ENCODE measurements around the gene MGME1.

GRCh38 chr20:18020931-18021330, 52.1 kb downstream of the MGME1 start:
- TF ChIP-seq, protein P1, sequence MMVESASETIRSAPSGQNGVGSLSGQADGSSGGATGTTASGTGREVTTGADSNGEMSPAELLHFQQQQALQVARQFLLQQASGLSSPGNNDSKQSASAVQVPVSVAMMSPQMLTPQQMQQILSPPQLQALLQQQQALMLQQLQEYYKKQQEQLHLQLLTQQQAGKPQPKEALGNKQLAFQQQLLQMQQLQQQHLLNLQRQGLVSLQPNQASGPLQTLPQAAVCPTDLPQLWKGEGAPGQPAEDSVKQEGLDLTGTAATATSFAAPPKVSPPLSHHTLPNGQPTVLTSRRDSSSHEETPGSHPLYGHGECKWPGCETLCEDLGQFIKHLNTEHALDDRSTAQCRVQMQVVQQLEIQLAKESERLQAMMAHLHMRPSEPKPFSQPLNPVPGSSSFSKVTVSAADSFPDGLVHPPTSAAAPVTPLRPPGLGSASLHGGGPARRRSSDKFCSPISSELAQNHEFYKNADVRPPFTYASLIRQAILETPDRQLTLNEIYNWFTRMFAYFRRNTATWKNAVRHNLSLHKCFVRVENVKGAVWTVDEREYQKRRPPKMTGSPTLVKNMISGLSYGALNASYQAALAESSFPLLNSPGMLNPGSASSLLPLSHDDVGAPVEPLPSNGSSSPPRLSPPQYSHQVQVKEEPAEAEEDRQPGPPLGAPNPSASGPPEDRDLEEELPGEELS (CRISPR knock-in tag; IDR thresholded peaks at IDR 0.05), result no peak
- no peak for TF ChIP-seq NR2C2 (CRISPR knock-in tag; IDR thresholded peaks at IDR 0.05)
- TF ChIP-seq, protein P2, sequence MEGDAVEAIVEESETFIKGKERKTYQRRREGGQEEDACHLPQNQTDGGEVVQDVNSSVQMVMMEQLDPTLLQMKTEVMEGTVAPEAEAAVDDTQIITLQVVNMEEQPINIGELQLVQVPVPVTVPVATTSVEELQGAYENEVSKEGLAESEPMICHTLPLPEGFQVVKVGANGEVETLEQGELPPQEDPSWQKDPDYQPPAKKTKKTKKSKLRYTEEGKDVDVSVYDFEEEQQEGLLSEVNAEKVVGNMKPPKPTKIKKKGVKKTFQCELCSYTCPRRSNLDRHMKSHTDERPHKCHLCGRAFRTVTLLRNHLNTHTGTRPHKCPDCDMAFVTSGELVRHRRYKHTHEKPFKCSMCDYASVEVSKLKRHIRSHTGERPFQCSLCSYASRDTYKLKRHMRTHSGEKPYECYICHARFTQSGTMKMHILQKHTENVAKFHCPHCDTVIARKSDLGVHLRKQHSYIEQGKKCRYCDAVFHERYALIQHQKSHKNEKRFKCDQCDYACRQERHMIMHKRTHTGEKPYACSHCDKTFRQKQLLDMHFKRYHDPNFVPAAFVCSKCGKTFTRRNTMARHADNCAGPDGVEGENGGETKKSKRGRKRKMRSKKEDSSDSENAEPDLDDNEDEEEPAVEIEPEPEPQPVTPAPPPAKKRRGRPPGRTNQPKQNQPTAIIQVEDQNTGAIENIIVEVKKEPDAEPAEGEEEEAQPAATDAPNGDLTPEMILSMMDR (IDR thresholded peaks at IDR 0.05), result no peak
- TF ChIP-seq, protein P3, sequence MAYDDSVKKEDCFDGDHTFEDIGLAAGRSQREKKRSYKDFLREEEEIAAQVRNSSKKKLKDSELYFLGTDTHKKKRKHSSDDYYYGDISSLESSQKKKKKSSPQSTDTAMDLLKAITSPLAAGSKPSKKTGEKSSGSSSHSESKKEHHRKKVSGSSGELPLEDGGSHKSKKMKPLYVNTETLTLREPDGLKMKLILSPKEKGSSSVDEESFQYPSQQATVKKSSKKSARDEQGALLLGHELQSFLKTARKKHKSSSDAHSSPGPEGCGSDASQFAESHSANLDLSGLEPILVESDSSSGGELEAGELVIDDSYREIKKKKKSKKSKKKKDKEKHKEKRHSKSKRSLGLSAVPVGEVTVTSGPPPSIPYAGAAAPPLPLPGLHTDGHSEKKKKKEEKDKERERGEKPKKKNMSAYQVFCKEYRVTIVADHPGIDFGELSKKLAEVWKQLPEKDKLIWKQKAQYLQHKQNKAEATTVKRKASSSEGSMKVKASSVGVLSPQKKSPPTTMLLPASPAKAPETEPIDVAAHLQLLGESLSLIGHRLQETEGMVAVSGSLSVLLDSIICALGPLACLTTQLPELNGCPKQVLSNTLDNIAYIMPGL (CRISPR knock-in tag; IDR thresholded peaks at IDR 0.05), result no peak
- no peak for TF ChIP-seq ATF3 (CRISPR knock-in tag; conservative IDR thresholded peaks at IDR 0.05)
- TF ChIP-seq, protein P4, sequence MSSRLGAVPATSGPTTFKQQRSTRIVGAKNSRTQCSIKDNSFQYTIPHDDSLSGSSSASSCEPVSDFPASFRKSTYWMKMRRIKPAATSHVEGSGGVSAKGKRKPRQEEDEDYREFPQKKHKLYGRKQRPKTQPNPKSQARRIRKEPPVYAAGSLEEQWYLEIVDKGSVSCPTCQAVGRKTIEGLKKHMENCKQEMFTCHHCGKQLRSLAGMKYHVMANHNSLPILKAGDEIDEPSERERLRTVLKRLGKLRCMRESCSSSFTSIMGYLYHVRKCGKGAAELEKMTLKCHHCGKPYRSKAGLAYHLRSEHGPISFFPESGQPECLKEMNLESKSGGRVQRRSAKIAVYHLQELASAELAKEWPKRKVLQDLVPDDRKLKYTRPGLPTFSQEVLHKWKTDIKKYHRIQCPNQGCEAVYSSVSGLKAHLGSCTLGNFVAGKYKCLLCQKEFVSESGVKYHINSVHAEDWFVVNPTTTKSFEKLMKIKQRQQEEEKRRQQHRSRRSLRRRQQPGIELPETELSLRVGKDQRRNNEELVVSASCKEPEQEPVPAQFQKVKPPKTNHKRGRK (CRISPR knock-in tag; IDR thresholded peaks at IDR 0.05; ENCODE audit: borderline replicate concordance), result no peak
- TF ChIP-seq FOXK1 (CRISPR knock-in tag; IDR thresholded peaks at IDR 0.05), result no peak
